ENCODE results near the gene CDH11.

The CDH11 gene

DNA sequence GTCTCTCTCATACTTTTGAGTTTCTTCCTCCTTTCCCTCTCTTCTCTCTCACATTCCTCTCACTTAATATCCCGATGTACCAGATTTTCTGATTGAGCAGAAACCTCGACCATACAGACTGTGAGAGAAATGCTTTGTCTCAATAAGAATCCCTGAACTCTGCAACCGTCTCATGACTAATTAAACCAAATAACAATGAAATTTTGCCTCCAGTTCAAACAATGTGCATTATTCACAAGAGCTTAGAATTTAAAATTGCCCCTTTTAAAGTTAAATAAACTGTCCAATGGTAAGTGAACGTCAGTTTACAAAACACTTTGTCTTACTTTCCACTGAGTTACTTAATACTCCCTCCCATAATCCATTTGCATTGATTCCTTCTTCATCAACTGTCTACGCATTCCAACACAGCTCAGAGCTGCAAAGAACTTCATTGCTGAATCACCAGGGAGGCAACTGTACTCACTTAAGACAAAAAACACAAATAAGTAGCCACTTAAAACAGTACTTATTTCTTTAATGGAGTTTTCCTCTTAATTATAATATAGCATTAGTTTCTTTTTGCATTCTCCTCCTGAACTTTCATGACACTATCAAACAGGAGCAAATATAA, 4.9 kb downstream of the CDH11 start:
- no peak for DNase-seq

DNA sequence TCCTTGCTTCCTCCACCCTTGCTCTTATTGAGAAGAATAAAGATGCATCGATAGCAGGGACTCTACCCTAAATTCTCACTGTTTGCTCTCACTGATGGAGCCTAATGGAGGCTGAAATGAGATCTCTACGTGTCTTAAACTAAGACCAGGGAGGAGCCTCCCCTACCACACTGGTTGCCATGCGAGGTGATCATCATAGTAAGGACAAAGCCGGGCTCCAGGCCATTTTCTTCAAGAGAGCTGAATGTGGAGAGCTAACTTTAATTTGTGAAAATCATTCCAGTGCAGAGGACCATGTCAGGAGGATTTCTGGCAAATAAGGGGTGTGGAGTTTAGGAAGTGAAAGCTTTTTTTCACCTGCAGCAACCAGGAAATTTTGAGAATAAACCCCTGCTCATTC, 5.6 kb downstream of the CDH11 start:
- no peak for DNase-seq

DNA sequence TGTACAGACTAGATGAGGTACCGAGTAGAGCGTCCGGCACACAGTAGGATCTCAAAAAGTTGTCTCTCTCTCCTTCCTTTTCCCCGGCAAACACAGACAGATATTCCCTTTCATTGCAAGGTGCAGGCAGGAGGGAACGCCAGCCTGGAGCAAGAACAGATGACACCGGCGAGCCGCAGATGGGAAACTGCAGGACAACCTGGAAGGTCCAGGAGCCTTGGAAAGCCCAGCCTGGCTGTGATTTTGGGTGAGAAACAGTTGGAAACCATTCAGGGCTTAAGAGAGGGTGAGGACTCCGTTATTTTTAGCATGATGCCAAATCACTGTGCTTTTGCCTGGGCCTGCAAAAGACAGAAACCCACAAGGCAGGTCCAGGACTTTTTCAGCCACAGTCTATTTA, 7.3 kb downstream of the CDH11 start:
- DNase-seq, result no peak

DNA sequence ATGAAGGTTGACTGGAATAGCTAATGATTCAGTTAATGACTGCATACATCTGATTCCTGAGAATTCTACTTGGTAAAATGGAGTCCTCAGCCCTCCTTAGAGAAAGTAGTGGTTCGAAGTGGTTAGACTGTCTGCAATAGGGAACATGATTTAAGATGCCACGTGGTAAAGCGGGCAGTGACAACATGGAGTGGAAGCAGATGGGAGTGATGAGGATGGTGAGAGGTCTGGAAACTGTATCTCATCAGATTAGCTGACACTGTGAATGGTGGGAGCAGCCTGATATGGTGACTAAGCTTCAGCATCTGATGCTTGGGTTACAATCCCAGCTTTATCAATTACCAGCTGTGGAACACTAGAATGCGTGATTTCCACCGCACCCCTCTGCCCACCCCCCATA, 8.4 kb downstream of the CDH11 start:
- DNase-seq, result no peak

DNA sequence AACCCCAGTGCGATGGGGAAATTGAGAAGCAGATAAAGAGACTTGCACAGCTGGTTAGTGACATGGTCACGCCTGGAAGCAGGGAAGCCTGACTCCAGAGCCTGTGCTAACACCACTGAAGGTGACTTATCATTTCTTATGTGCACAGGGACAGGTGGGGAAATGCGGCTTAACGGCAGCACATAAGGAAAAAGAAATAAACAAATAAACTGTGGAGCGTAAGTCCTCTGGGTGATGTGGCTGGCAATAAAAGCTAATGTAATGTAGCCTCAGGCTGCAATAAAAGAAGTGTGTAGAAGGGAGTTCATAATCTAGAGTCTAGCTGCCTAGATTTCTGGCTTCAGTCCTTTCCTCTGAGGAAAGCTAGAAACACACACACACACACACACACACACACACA, 10.6 kb downstream of the CDH11 start:
- no peak for DNase-seq

DNA sequence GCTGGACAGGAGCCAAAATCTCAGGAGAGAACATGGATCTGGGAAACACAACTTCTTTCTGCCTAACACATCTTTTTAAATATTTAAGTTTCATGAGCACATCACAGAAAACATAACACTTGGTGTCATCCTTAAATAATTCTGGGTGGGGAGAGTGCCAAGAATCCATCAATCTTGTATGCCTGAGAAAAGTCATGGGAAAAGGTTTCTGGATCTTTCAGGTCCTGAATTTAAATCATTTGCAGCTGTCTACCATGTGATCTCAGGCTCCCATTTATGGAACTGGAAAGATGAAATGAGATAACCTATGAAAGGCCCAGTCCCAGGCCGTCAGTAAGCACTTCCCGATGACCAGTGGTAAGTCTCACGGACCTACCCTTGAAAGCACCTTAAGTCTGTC, 15.1 kb downstream of the CDH11 start:
- DNase-seq, result no peak

DNA sequence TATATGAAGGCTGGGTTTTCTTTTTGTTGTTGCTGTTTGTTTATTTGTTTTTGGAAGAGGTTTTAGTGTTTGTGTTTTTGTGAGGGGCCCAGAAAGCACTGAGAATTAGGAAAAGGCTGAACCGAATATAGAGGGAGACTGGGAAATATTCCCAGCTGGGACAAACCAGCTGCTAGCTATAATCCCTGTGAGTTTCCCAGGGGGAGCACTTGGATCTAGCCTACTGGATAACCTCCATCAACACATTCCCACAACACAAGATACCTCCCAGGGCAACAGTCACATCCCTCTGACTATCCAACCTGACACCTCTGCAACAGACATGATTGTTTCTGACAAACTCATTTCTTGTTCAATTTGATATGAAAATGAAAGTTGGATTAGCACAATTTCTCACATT, 16.7 kb downstream of the CDH11 start:
- DNase-seq, result no peak

DNA sequence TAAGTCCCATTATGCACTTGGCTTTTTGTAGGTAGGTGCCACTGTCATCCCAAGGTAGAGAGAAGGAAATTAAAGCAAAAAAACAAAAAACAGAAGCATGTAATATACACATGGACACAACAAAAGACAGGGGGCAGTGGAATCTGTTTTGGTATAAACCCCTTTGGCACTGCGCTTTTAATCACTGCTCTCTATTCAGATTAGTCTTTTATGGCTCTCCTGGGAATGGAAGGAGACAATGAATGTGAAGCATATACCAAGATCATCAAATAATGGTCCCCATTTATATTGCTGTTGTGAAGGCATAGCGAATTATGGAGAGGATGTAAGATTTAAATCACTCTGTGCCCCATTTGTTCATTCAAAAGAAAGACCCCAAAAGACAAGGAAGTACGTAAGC, 17.4 kb downstream of the CDH11 start:
- DNase-seq, result no peak

DNA sequence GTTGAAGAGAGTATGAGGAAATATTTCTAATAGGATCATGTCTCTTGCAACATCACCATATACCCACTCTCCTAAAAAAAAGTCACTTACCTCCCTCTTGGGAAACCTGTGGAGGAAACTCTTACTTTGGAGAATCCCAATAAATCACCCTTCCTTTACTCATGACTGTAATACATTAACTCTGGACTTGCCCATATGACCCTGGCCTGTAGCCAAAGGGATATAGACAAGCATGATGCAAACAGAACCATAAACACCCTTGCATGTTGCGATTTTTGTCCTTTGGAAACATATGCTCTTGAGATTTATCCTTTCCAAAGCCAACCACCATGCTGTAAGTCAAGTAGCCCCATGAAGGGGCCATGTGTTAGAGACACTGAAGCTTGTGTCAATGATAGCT, 19.5 kb downstream of the CDH11 start:
- DNase-seq, result no peak

DNA sequence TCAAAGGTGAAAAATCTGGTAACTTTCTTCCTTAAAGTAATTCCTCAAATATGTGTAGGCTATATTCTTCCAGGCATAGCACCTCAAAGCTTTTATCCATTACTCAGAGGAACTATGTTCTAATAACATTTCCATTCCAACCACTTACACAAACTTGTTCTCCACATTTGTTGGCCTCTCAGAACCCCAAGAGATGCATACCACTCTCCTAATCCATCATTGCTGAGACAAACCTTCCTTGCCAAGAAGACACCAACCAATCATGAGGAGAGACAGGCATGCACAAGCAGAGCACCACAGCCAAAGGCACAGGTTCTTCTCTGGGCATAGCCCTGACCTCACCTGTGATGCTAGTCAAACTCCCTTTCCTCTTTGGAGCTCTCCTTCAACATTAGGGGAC, 20.9 kb downstream of the CDH11 start:
- DNase-seq, result no peak

DNA sequence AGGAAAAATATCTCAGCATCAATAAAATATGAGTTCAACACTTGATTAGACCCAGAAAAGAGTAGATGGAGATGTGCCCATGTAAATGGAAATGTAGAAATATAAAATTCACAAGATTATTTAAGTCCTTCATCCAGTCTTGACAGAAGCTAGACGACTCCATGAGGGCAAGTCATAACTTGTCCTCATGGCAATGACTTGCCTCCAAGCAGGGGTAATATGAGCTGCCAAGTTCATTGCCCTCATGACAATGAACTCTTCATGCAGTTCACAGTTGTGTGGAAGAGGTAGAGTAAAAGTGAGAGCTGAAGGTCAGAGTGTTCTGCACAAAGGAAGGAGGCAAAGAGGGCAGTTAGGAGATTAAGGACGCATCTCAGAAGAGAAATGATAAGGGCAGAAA, 22.3 kb downstream of the CDH11 start:
- no peak for DNase-seq

DNA sequence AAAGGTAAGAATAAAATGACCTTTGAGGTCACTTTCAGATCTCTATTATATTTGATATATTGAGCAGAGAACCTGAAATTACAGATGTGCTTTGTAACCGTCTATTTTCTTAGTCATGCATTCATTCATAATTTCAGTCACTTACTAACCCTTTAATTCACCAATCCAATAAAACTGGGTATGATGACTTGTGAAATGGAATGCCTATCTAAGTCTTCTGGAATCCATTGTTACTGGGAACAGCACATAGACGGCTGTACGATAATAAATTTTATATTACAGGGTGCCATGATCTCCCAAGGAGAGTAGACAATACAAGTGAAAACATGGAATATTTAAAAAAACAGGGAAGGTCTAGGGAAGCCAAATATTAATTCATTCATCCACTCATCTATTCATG, 22.9 kb downstream of the CDH11 start:
- no peak for DNase-seq

DNA sequence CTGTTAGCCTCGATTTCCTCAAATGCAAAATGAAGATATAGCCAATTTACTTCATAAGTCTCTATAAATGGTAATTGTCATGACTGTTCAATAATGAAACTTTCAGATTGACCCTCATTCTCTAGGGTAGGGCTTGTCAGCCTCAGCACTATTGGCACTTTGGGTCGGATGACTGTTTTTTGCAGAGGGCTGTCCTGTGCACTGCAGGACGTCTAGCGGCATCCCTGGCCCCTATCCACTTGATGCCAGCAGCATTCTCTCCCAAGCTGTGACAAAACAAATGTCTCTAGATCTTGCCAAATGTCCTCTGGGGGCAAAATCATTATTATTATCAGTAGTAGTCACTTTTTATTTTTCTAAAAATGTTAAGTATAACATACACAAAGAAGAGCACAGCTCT, 24.6 kb downstream of the CDH11 start:
- no peak for DNase-seq

DNA sequence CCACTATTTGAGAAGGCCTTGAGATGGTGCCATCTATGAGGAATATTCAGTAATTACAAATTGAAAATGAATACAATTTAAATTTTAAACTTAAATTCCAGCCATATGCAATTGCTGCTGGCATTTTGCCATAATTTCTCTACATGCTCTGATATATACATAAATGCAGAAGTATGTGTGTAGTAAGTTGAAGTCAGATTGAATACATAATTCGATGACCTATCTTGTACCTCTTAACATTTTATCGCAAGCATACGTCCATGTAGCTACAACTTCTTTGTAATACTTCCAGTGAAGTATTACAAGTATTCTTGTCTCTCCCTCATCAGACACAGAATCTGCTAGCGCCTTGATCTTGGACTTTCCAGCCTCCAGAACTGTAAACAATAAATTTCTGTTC, 26.0 kb downstream of the CDH11 start:
- DNase-seq, result no peak

DNA sequence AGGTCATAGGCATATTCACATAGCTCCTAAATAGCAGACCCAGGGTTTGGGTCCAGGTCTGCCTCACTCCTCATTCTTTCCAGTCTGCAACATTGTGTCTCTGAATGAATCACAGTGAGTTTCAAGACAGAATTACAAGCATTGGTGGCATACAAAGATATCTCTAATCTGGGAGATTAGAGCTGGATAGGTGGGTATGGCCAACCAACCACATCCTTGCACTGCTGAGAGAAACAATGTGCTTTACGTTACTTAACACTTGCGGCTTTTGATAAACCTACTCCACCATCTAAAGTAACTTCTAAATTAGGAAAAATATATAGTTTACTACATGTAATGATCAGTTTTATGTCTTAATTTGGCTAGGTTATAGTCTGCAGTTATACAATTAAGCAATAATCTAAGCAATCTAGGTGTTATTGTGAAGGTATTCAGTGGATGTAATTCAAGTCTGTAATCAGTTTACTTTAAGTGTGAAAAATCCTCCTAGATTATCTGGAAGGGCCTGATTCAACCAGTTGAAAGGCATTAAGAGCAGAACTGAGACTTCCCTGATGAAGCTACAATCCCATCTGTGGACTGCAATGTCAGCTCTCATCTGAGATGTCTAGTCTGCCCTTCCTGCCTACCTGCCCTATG, 26.7 kb downstream of the CDH11 start:
- no peak for DNase-seq

DNA sequence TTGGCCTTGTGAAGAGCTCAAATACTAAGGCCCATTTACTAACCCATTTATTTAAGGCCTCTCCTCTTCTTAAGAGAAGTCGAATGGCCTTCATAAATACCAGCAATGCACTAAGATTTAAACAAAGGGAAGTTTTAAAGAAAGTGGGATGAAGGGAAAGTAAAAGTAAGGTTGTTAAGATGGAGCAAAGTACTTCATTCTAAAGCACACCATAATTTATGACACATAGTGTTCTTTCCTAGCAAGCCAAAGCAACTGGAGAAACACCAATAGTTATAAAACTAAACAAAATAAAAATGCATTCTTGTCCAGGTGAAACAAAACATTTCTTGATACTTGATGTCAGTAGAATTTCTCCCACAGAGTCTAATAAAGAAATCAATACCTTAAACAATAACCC, 27.9 kb downstream of the CDH11 start:
- DNase-seq, result no peak

DNA sequence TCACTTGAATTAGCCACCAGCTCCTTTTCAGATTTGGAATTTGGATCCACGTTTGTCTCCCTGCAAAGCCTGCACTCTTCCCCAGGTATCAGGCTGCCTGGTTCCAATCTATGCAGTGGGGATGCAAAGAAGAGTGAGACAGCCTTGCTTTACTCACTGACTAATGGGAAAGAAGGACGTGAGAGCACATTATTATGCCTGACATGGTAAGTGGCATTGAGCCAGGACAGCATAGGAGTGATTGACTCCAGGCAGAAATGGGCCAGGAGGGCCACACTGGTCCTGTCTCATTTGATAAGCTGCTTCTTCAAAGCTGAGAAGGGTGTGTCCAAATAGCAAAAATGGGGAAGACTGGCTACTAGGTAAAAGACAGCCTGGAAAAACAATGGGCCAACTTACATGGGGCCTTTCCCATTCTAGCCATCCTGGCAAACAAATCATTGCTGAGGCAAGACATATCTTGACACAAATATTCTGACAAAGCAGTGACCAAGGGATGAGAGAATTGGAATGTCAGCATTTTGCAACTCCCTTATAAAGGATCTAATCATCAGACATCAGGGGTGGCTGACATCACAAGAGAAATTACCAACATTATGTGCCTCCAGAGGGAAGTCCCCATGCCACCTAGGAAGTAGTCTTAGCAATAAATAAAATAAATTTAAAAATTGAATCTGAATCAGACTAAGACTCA, 38.6 kb downstream of the CDH11 start:
- DNase-seq, result no peak

DNA sequence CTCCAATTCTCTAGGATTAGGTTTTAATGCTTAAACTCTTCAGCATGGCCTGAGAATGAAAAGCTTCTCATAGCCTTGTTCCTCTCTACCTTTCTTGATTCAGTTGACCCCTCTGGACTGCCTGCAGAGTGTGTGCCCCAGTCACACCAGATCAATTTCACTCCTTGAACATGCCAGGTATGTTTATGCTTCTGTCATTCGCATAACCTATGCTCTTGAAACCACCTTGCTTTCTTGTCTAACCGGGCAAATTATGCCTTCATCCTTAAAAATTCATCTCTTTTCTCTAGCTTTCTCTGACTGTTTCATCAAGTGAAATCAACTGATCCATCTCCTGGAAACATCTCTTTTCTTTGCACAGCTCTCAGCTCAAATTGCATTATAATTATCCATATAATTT, 42.3 kb downstream of the CDH11 start:
- DNase-seq, result no peak

DNA sequence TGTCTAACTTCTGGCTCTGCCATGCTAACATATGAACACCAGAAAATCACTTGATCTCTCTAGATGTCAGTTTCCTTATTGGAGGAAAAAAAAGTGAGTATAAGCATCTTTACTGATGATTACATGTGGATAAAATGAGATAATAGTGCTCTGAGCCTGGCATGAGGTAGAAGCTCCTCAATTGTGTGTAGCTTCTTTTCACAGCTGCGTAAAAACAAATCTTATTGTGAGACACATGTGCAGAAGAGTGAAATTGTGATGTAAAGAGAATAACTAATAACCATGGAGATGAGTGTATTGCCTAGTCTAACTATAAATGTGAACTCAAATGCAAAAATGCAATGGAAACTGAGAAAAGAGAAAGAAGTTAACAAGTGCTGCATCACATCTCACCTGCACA, 44.7 kb downstream of the CDH11 start:
- no peak for DNase-seq

DNA sequence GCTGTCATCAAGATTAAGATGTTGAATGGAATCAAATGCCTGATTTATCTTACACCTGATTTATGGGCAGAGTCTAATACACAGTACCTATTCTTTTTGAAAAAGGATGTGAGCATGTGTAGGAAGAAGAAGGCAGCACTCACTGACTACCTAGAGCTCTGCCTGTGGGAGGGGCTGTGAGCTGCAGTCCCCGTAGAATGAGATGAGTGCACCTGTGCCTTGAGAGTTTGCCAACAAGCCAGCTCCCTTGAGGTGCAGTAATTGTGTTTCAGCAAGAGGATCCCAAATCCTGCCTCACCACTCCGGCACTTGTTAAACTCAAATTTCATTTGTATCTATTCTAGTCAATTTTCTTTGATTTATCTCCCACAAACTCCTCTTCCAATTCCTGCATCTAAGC, 46.0 kb downstream of the CDH11 start:
- no peak for DNase-seq

DNA sequence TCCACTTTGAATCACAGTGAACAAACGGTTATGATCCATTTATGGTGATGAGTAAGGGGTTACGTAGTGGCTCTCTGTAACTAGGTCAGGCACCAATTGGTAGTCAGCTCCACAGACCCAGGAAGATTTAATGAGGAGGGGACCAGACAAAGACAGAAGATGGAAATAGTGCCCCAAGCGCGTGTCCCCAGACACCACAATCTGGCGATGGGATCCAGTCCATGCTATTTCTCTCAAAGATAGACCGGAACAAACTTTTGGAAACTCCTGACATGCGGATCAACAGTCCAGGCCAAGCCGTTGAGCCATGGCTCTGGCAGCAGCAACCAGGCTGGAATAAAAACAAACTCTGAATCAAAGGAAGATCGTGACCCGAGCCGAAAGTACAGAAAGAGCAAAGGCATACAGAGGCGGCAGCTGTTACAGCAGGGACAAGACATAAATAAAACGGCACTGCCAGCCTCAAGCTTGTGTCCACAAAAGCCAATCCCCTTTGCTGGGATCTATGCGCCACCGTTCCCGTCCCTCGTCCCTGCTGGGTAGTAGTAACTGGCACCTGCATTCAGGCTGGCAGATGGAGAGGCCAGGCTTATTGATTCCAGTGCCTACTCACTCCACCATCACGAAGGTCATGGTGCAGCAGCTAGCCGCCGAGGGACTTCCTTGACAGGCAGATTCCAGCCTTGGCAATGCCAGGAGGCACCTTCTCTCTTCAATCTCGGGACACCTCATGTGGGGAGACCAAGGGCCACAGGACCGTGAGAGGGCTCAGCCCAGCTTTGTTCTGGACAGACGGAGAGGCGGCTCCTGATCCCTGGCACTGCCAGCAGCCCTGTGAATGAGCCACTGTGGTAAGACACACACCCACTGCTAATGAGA, 50.2 kb downstream of the CDH11 start:
- no peak for DNase-seq

DNA sequence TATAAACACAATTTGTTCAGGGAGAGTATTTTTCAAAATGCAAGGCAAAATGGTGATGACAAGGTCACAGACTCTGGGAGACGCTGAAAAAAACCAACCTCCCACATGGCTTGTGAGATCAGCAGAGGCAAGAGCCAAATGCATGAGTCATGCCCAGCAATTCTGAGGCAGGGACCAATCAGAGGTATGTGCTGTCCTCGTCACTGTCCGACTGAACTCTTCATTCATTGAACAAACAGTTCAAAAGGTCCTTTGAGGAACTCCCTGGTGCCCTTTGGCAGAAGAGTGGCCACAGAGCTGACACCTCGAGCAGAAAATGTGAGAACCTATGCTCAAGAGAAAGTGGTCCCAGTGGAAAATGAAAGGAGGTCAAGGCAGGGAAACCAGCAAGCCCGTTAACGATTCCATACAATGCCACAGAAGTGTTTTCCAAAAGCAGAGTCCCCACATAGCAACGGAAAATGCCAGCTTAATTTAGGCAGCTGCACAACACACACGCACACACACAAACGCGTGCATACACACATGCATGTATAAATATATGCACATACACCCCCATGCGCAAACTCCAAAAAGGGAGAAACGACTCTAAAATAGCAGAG, 50.9 kb downstream of the CDH11 start:
- no peak for DNase-seq

DNA sequence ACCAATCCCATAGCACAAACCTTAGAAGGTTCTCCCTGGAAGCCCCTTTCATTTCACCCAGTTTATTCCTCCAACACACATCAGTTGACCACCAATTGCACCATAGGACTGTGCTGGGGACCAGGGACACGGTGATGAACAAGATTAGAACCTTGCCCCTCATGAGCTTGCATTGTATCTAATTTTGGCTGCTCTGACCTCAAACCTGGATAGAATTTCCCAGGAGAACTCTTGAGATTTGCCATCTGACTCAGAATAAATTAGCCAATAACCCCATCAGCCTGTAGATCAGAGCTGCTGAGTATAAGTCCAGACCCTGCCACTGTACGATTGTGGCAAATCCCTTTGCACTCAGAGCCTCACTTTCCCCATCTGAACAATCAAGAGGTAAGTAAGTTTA, 52.1 kb downstream of the CDH11 start:
- DNase-seq, result no peak
